Body of pancreas (tissue), 4 donors: Measurements from ENCODE around the gene PDF.

ENCODE experiments used
- POLR2A ChIP-seq, 3 donors: fragments of 450-650 bp; IDR thresholded peaks; one replicate each; pipeline ENCODE4 v1.6.1; 2016; ENCODE audit warnings: antibody characterized with exemption in 3 of 3, mild to moderate bottlenecking in 2 of 3
- TF ChIP-seq, protein P1 (sequence below), 7 experiments: fragments of 450-650 bp in 4 of 7; fragments of 200-600 bp in 3 of 7; sonication (generic) in 3 of 7; IDR thresholded peaks; one replicate each; pipeline ENCODE4 v1.5.1; 2016 to 2019; ENCODE audit warnings: antibody characterized with exemption in 7 of 7

DNA sequence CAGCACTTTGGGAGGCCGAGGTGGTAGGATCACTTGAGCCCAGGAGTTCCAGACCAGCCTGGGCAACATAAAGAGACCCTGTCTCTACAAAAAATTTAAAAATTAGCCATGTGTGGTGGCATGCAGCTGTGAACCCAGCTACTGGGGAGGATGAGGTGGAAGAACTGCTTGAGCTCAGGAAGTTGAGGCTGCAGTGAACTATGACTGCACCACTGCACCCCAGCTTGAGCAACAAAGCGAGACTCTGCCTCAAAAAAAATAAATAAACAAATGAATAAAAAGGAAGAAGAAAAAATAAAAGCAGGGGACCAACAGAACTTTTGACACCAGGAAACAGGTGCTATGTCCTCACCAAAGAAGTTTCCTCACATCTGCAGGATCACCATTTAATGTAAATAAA is 41.2 kb upstream of the PDF start:
- TF ChIP-seq, protein P1, sequence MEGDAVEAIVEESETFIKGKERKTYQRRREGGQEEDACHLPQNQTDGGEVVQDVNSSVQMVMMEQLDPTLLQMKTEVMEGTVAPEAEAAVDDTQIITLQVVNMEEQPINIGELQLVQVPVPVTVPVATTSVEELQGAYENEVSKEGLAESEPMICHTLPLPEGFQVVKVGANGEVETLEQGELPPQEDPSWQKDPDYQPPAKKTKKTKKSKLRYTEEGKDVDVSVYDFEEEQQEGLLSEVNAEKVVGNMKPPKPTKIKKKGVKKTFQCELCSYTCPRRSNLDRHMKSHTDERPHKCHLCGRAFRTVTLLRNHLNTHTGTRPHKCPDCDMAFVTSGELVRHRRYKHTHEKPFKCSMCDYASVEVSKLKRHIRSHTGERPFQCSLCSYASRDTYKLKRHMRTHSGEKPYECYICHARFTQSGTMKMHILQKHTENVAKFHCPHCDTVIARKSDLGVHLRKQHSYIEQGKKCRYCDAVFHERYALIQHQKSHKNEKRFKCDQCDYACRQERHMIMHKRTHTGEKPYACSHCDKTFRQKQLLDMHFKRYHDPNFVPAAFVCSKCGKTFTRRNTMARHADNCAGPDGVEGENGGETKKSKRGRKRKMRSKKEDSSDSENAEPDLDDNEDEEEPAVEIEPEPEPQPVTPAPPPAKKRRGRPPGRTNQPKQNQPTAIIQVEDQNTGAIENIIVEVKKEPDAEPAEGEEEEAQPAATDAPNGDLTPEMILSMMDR (IDR thresholded peaks at IDR 0.05): no peak
- TF ChIP-seq POLR2A (IDR thresholded peaks at IDR 0.05): no peak
